ENCODE measurements around the gene RECQL5.
A peak's percentile ranks its signal among the peaks of the same experiment; 100 is the strongest.

Gene RECQL5

DNA sequence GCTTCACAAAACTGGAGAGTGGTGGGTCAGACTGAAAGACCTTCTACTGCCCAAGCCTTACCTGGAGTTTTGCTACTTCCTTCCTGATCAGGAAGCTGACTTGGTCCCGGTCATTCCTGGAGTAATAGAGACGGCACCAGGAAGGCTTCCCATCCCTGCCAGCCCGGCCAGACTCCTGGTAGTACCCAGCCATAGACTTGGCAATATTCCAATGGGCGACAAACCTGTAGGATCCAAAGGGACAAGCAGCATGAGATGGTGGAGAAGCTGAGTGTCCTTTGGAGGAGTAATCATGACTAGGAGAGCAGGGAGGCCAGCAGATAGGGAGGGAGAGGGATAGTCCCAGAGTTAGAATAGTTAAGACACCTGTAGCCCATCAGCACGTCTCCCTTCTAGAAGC is 8.7 kb downstream of the RECQL5 start:
- Histone ChIP-seq H3K27me3 (ENCODE audit: low read depth, low read length) (no peaks in the 10 kb centered on the region), H4K20me1 (ENCODE audit: insufficient read depth, low read length) (no peaks in the 10 kb centered on the region), H3K9me3 (ENCODE audit: insufficient read depth, low read length) (no peaks in the 10 kb centered on the region), H3K4me1 (ENCODE audit: low read length) (peaks cover 23% of the 10 kb centered on the region), H3K4me2 (ENCODE audit: low read length) (no peak overlapping the region), H3K79me2 (ENCODE audit: low read length) (peaks cover 10% of the 10 kb centered on the region; the same call in 1 of the 2 replicates), H2AFZ (ENCODE audit: low read depth, low read length) (no peak overlapping the region), H3K27ac (ENCODE audit: low read length) (no peak overlapping the region), H3K36me3 (replicated peaks; ENCODE audit: low read depth, low read length) (peaks cover 51% of the 10 kb centered on the region), H3K9ac (ENCODE audit: low read length) (no peak overlapping the region), H3K4me3 (ENCODE audit: low read length) (no peak overlapping the region)
- TF ChIP-seq, protein P1, sequence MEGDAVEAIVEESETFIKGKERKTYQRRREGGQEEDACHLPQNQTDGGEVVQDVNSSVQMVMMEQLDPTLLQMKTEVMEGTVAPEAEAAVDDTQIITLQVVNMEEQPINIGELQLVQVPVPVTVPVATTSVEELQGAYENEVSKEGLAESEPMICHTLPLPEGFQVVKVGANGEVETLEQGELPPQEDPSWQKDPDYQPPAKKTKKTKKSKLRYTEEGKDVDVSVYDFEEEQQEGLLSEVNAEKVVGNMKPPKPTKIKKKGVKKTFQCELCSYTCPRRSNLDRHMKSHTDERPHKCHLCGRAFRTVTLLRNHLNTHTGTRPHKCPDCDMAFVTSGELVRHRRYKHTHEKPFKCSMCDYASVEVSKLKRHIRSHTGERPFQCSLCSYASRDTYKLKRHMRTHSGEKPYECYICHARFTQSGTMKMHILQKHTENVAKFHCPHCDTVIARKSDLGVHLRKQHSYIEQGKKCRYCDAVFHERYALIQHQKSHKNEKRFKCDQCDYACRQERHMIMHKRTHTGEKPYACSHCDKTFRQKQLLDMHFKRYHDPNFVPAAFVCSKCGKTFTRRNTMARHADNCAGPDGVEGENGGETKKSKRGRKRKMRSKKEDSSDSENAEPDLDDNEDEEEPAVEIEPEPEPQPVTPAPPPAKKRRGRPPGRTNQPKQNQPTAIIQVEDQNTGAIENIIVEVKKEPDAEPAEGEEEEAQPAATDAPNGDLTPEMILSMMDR (IDR thresholded peaks at IDR 0.05; ENCODE audit: low read depth, low read length): no peak
- TF ChIP-seq EZH2phosphoT487 (IDR thresholded peaks at IDR 0.05; ENCODE audit: low read depth): no peak

- Histone ChIP-seq H3K4me3 (ENCODE audit: low read length) (no peak overlapping the region), H3K27ac (ENCODE audit: low read length) (no peak overlapping the region), H2AFZ (ENCODE audit: low read depth, low read length) (no peak overlapping the region), H3K4me2 (ENCODE audit: low read length) (no peak overlapping the region), H3K9me3 (ENCODE audit: insufficient read depth, low read length) (no peaks in the 10 kb centered on the region), H3K4me1 (ENCODE audit: low read length) (peaks cover 8% of the 10 kb centered on the region; the same call in 1 of the 2 replicates), H3K36me3 (replicated peaks; ENCODE audit: low read depth, low read length) (peaks cover 42% of the 10 kb centered on the region), H4K20me1 (ENCODE audit: insufficient read depth, low read length) (no peaks in the 10 kb centered on the region), H3K9ac (ENCODE audit: low read length) (no peak overlapping the region), H3K79me2 (ENCODE audit: low read length) (no peaks in the 10 kb centered on the region), H3K27me3 (ENCODE audit: low read depth, low read length) (no peaks in the 10 kb centered on the region)
- TF ChIP-seq EZH2phosphoT487 (IDR thresholded peaks at IDR 0.05; ENCODE audit: low read depth): no peak
Measured at GRCh38 chr17:75654176-75654575, 12.8 kb downstream of the RECQL5 start.

DNA sequence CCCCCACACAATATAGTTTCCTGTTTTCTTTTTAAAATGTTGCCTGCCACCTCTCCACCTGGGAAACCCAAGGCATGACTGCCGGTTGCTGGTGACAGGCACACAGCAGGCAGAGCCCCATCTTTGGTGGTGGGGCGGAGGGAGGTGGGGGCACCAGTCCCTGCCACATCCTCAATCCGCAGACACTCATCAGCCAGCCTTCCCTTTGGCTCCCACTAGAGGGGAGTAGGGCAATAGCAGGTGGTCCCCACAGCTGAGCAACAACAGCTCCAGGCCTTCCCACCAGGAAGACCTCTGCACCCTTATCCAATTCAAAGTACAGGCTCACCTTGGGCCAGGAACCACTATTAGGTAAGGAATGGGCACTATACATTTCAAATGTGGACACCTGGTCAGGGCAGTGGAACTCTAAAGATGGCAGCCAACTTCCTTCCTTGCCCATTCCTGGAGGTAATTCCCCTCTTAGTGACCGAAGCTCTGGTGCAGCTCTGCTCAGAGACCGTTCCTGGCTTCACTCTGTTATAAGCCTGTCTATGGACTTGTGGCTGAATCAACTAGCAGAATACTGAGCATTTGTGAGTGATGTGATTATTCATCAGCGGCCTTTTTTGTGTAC is 13.9 kb downstream of the RECQL5 start:
- Histone ChIP-seq H3K27ac (ENCODE audit: low read length) (no peak overlapping the region), H3K36me3 (replicated peaks; ENCODE audit: low read depth, low read length) (peaks cover 43% of the 10 kb centered on the region), H4K20me1 (ENCODE audit: insufficient read depth, low read length) (no peaks in the 10 kb centered on the region), H3K9me3 (ENCODE audit: insufficient read depth, low read length) (no peaks in the 10 kb centered on the region), H3K4me2 (ENCODE audit: low read length) (no peak overlapping the region), H3K79me2 (ENCODE audit: low read length) (no peaks in the 10 kb centered on the region), H3K9ac (ENCODE audit: low read length) (no peak overlapping the region), H3K4me1 (ENCODE audit: low read length) (peaks cover 8% of the 10 kb centered on the region; the same call in 1 of the 2 replicates), H2AFZ (ENCODE audit: low read depth, low read length) (no peak overlapping the region), H3K4me3 (ENCODE audit: low read length) (no peak overlapping the region), H3K27me3 (ENCODE audit: low read depth, low read length) (no peaks in the 10 kb centered on the region)
- TF ChIP-seq, protein P1 (IDR thresholded peaks at IDR 0.05; ENCODE audit: low read depth, low read length): peak; percentile 63
- no peak for TF ChIP-seq EZH2phosphoT487 (IDR thresholded peaks at IDR 0.05; ENCODE audit: low read depth)

GRCh38 chr17:75652341-75652740 is 14.6 kb downstream of the RECQL5 start:
- no peak overlapping the region for H3K4me3 ChIP-seq (ENCODE audit: low read length)
- no peak overlapping the region for H2AFZ ChIP-seq (ENCODE audit: low read depth, low read length)
- H4K20me1 ChIP-seq (ENCODE audit: insufficient read depth, low read length): no peaks in the 10 kb centered on the region
- no peak overlapping the region for H3K4me2 ChIP-seq (ENCODE audit: low read length)
- H3K27me3 ChIP-seq (ENCODE audit: low read depth, low read length): no peaks in the 10 kb centered on the region
- no peak for TF ChIP-seq EZH2phosphoT487 (IDR thresholded peaks at IDR 0.05; ENCODE audit: low read depth)
- TF ChIP-seq, protein P1 (IDR thresholded peaks at IDR 0.05; ENCODE audit: low read depth, low read length): no peak
- peaks cover 46% of the 10 kb centered on the region for H3K36me3 ChIP-seq (replicated peaks; ENCODE audit: low read depth, low read length)
- no peak overlapping the region for H3K9ac ChIP-seq (ENCODE audit: low read length)
- H3K27ac ChIP-seq (ENCODE audit: low read length): no peak overlapping the region
- peaks cover 8% of the 10 kb centered on the region; the same call in 1 of the 2 replicates for H3K4me1 ChIP-seq (ENCODE audit: low read length)
- no peaks in the 10 kb centered on the region for H3K9me3 ChIP-seq (ENCODE audit: insufficient read depth, low read length)
- H3K79me2 ChIP-seq (ENCODE audit: low read length): no peaks in the 10 kb centered on the region
